ENCODE results near the gene ADORA2B.
"Not testable (repeated sequence)": the region's sequence is repeated elsewhere in the genome, so short reads cannot be mapped to it uniquely, and the experiment has no call there.

The ADORA2B gene

DNA sequence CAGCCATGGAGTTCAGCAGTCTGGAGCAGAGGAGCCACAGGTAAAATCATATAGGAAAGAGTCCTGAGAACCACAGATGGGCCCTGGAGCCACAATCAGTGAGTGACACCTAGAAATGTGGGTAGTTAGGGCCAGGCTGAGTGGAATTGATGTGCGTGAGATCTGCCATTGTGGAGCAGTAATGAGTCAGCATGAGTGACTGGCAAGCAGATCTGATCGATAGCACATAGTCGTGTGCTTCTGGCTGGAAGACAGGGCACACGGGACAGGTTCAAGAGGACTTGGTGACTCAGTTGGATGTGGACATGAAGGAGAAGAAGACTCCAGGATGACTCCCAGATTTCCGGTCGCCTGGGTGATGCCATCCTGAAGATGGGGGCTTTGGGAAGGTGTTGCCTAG lies 12.3 kb downstream of the ADORA2B start:
- no peak for DNase-seq

DNA sequence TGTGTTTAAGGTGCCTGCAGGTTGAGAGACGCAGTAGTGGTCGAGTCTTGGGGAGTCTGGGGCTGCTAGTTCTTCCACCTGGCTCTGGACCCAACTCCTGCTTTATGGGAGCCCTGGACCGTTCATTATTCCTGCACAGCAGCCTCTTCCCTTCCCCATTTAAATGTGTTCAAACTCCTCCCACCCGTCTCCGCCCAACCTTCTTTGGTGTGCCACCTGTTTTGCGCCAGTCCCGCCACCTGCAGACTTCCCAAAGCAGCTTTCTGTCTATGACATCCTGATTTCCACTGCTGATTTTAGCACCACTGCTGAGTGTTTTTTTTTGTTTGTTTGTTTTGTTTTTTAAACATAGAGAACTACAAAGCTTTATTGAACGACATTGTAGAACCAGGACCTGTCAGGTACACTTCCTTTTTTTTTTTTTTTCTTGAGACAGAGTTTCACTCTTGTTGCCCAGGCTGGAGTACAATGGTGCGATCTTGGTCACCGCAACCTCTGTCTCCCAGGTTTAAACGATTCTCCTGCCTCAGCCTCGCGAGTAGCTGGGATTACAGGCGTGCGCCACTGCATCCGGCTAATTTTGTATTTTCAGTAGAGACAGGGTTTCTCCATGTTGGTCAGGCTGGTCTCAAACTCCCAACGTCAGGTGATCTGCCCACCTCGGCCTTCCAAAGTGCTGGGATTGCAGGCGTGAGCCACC lies 12.8 kb downstream of the ADORA2B start:
- no peak for DNase-seq

DNA sequence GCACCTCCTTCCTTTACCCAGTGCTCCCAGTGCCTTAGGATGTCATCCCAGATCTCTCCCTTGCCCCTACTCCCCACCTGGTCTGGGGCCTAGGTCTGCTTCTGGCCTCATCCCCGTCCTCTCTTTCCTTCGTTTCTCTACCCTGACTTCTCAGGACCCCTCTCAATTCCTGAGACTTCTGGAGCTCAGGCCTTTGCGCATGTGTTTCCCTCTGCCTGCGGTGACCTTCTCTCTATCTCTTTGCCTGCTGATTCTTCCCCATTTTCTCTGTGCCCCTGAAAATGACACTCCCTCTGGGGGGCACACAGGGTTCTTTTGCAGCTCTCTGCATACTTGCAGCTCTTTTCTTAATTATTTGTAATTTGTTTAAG lies 13.5 kb downstream of the ADORA2B start:
- DNase-seq = no peak

DNA sequence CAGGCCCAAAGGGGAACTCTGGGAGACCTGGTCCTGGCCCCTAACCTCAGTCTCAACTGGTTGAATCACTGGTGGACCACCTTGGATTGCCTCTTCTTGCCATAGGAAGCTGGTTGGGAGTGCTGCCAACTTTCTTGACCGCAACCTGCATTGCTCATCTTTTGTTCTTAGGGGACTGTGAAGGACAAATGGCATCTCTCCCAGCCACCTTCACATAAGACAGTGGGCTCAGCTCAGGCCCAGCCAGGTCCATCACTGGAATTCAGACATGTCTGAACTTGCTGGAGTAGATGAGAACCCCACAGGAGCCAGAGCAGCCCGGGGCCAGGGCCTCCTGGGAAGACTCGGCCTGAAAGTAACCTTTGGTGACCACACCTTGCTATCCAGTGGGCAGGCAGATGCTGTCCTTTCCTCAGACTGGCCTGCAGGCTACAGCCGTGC lies 18.8 kb downstream of the ADORA2B start:
- no peak for DNase-seq

DNA sequence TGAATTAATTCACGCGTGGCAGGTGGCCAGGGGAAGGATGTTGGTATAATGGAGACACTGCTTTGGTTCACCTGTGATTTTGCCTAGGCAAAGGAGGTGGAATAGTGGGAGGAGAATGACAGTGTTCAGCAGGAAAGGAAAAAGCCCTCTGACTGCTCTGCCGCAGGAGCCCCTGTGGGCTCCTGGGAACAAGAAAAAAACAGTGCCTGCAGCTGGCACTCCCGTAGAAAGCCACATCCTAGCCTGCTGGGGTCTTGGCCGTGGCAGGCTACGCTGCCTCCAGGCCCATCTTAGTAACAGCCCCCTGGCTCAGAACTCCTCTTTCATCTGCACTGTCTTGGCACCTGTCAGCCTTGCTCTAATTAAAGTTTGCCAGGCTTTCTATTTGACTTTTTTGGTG lies 20.6 kb downstream of the ADORA2B start:
- DNase-seq = no peak

DNA sequence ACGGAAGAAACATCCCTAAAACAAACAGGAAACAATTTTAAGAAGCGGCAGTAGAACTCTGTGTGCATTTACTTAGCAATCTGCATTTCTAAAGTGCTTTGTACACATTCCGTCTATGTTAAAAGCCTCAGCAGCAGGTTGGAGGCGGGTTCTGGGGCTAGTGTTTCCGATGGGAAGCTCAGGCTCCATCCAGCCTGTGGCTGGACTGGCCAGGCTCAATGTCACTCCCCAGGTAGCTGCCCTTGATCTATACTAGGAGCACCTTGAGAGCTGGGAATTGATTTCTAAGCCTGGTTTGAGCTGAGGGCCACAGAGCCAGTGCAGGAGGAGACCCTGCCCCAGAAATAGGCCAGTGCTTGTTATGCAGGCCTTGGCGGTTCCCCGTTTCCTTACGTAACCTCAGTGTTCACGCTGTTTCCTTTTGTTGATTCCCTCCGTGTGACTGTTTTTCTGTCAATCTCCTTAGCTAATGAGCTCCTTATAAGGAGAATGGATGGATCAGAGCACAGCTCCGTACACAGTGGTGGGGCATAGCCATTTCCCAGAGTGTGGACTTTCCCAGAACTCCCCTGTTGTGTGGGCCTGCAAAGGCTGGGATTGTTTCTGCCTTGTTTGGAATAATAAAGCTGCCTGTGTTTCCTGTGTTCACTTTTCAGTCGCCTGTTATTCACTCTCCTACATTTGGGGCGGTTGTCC lies 21.4 kb downstream of the ADORA2B start:
- no peak for DNase-seq

DNA sequence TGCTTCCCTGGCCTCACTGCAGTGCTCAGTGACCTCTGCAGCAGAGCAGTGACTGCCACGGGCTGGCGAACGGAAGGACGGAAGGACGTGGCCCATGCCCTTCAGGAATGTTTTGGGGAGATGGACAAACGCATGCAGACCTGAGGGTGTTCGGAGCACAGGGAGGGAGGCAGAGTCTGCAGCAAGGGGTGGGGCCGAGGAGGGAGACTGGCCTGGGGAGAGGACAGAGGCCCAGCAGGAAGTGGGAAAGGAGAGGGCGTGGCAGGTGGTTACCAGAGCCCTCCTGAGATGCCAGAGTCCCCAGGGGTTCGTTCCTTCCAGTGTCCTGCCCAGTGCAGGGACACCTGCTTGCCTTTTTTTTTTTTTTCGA lies 21.9 kb downstream of the ADORA2B start:
- DNase-seq = no peak

DNA sequence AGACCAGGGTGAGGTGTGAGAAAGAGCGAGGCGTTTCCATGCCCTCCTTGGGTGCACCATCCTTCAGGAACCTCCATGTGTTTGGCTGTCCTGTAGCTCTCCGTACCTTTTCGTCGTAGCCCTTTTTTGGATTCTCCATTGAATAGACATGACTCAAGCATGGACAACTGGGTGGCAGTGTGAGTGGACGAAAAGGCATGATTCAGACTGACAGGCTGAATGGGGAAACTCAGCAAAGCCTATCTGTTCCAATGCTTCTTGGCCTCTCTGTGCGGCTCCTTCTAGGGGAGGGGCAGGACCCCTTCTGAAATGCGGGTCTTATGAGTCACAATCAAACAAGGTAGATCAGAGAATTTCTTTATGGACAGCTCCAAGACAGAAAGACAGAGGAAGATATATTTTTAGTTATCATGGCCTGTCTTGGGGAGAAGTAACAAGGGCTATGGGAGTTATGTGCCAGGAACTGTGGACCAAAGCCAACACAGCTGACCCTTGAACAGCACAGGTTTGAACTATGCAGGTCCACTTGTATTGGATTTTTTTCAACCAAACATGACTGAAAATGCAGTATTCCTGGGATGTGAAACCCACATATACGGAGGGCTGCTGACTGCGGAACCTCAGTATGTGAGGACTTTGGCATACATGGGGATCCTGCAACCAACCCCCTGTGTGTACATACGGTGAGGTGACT lies 22.9 kb downstream of the ADORA2B start:
- no peak for DNase-seq

DNA sequence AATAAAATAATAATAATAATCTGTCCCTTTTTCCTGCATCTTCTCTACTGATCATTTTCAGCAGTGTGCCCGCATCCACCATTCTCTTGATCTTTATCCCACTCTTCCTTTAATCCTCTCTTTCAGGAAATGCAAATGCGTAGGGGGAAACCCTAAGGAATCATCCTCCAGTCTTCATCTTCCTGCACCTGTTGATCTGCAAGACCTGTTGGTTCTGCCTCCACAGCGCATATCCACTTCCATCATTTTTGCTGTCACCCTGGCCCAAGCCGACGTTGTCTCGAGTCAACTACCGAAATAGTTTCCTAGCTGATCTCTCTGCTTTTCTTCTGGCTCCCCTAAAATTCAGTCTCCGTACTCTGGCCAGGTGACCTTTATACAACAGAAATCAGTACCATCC lies 24.5 kb downstream of the ADORA2B start:
- DNase-seq = no peak

DNA sequence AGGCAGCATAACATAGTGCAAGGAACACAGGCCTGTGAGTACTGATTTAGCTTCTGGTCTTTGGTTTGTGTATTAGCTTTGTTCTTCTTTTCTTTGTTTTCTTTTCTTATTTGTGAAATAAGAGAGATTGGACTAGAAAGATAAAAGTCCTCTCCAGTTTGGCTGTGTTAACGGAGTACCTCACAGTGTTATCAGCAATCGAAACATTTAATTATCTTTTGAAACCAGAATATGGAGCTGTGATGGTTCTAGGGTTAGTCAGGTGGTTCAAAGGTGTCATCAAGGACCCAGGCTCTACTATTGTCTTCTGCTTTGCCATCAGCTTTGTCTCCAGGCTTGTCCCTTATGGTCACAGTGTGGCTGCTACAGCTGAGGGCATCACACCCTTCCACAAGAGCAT lies 25.6 kb downstream of the ADORA2B start:
- DNase-seq = no peak

DNA sequence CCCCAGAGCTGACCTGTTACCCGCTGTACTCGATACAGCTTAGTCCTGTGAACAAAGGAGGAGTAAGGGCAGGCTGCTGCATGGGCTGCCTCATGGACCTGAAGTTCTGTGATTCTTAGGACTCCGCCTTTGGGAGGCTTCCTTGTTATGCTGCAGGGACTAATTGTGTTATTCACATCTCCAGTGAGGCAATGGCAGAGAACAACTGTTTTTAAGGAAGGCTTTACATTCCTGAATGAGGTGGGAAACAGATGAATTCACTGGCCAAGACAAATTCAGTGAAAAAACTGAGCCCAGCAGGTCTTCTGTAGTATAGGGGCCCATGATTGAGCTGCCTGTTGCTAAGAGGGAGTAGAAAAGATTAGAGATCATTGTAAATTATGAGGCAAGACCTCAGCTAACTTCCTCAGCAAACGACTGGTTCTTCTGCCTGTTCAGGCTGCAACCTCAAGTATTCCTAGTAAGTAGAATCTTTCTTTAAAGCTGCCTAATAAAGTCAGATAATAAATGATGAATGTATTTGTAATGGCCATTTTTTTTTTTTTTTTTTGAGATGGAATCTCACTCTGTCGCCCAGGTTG lies 26.3 kb downstream of the ADORA2B start:
- DNase-seq = no peak

DNA sequence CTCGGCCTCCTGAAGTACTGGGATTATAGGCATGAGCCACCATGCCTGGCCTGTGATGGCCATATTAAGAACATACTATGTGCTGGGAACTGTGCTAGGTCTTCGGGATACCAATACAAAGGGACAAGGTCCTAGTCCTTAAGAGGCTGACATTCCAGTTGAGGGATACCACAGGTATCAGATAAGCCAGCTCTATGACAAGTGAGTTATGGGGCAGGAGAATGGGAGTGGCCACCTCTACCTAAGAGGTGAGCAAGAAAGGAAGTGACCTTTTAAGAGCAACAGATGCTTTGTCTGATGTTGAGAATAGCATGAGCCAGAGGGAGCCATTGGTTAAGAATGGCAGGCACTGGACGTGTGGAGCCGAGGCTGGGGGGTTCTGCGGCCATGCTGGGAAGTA lies 27.0 kb downstream of the ADORA2B start:
- DNase-seq = no peak

DNA sequence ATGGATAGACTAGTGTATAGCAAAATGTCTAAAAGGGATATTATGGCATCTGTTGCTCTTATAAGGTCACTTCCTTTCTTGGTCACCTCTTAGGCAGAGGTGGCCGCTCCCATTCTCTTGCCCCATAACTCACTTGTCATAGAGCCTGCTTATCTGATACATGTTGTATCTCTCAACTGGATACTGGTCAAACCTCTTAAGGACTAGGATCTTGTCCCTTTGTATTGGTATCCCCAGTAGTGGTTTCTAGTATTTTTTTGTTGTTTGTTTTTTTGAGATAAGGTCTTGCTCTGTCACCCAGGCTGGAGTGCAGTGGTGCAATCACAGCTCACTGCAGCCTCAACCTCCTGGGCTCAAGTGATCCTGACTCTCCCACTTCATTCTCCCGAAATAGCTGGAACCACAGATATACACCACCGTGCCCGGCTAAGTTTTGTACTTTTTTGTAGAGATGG lies 27.6 kb downstream of the ADORA2B start:
- DNase-seq = no peak

DNA sequence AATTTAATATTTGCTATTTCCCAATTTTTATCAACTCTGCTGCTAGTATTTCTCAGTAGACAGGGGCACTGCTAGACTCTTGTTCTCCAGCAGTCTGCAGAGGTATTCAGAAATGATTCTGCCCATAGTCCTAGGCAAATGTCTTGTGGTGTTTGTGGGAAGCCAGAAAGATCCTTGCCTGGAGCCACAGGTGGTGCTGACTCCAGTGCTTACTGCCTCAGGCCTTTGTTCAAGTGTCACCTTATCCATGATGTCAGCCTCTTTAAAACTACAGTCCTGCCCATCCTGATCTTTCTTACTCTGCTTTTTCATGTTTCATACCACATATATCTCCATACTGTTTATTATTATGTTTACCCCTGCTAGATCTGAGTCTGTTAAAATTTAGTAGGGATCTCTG lies 28.1 kb downstream of the ADORA2B start:
- DNase-seq = no peak

DNA sequence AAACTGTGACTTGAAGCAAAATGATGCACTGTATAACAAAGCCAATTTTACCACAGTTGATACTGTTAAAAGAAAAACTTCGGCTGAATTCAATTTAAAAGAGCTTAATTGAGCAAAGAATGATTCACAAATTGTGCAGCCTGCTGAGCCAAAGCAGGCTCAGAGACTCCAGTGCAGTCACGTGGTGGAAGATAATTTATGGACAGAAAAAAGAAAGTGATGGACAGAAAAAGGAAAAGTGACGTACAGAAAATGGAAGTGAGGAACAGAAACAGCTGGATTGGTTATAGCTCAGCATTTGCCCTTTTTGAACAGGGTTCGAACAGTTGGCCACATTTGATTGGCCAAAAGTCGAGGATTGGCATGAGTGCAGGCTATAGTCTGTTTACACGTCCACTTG lies 28.9 kb downstream of the ADORA2B start:
- DNase-seq = no peak

DNA sequence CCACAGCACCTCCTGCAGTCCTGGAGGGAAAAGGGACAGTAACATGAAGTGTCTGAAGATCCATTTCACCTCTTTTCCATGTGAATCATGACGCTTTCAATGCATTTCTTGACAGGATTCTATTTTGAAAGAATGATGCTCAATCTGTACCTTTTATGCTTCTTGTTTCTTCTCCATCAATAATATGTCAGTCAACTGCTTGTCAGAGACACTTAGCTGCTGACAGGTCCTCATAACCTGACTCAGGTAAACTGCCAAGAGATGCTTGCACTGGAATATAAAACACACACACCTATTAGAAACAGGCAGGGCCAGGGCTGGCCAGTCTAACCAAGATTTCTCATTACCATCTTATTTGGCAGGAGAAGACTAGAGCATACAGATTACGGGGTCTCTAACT lies 33.0 kb downstream of the ADORA2B start:
- DNase-seq = no peak

DNA sequence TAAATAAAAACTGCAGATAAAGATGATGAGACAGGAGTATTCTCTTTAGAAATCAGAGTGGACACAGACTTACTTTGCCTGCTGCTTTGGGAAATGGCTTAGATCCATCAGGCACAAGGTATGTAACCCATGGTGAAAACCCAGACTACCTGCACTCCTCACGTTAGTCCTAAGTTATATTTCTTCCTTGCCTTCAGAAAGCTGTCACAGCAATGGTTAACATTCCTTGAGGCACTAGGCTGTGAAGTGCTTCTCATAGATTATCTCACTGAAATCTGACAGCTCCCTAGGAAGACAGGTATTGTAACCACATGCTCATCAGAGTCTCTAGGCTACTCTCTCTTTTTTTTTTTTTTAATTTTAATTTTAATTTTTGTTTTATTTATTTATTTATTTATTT lies 33.7 kb downstream of the ADORA2B start:
- no peak for DNase-seq

DNA sequence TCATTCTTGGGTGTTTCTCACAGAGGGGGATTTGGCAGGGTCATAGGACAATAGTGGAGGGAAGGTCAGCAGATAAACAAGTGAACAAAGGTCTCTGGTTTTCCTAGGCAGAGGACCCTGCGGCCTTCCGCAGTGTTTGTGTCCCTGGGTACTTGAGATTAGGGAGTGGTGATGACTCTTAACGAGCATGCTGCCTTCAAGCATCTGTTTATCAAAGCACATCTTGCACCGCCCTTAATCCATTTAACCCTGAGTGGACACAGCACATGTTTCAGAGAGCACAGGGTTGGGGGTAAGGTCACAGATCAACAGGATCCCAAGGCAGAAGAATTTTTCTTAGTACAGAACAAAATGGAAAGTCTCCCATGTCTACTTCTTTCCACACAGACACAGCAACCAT lies 34.1 kb downstream of the ADORA2B start:
- DNase-seq = not testable (repeated sequence)

DNA sequence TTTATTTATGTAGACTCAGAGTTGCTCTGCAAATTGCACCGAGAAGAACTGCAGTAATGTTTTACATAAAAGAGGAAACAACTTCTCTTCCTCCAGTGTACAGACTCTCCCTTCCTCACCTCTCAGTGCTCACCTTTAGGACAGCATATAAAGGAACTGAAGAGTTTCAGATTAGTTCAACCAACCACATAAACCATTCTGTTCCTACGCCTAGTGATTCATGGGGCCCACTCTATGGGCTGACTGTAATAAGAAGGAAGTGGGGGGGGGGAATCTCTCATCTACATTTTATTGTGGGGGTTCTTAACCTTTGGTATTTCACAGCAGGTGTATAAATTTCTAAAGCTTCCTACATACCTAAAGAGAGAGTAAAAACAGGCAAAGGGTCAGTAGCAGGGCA lies 36.3 kb downstream of the ADORA2B start:
- no peak for DNase-seq

DNA sequence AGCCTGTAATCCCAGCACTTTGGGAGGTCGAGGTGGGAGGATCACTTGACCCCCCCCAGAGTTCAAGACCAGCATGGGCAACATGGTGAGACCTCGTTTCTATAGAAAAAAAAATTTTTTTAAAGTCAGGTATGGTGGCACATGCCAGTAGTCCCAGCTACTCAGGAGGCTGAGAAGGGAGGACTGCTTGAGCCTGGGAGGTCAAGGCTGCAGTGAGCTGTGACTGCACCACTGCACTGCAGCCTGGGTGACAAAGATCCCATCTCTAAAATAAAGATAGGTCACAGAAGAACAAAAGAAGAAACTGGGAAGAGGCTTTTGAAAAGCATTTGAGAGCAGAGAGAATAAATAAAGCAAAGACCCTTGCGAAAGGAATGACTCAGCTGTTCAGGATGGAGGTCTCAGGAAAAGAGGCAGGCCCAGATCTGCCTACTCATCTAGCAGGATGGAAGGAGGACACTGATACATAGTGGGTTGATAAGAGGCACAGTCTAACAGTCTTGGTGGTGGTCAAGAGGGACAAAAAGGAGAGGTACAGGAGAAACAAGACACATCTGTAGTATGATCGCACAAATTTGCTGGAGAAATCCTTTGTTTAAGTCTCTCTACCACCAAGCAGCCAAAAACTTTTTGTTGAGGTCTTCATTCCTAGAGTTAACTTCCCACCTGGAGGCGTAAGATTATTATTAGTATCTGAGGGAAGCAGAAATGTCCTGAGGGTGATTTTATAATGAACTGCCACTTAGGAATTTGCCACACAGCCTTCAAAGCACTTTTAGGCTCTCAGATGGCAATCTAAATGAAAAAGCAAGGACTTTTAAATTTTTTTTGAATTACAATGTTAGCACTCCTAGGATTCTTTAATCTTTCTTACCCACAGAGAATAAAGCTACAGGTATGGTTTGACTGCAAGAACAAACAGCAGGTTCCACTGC lies 37.0 kb downstream of the ADORA2B start:
- DNase-seq = no peak

DNA sequence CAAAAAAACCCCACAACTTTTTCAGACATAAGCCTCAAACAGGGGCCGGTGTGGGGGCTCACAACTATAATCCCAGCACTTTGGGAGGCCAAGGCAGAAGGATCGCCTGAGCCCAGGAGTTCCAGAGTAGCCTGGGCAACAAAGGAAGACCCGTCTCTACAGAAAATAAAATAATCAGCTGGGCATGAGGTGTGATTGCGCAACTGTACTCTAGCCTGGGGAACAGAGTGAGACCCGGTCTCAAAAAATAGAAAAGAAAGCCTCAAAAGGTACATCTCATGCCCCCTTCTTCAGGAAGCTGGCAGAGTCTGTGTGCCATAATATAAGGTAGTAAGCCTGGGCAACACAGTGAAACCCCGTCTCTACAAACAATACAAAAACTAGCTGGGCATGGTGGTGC lies 51.4 kb downstream of the ADORA2B start:
- no peak for DNase-seq

DNA sequence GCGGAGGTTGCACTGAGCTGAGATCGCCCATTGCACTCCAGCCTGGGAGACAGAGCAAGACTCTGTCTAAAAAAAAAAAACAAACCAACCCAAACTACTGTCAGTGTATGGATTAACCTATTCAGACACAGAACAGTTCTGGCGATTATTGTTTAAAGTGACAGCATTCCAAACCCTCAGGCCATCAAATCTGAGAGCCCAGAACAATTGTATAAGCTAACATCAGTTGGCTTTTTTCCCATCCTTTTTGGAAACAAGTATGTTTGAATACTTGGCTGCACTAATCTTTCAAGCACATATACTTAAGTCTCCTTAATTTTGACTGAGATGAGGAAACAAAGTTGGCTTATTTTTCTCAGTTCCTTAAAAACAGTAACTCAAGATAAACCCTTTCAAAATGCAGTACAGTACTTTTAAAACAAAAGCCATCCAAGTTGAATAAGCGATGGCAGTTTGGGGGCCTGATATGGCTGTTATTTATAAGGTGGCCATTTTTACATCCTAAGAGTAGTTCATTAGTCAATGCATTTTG lies 53.2 kb downstream of the ADORA2B start:
- no peak for DNase-seq
